ENCODE data around the gene KIAA0319L.

GRCh38 chr1:35555601-35556477 lies 1.4 kb downstream of the KIAA0319L start:
- TF ChIP-seq CTCF (IDR thresholded peaks at IDR 0.05) (no peak), POLR2A (IDR thresholded peaks at IDR 0.05) (no peak), POLR2AphosphoS5 (IDR thresholded peaks at IDR 0.05) (no peak), EP300 (IDR thresholded peaks at IDR 0.05) (no peak)

All from sigmoid colon (tissue), 4 donors.